ENCODE measurements around the gene RPL15. TPM values are rescaled to one million over a fixed set of nuclear protein-coding genes. Genes with fewer than 3 reads are reported as not detected.

Gene RPL15
- total and polyA plus RNA-seq, 7 donors = 1,021 to 2,855 (median 1,350) TPM

GRCh38 chr3:23948761-23949160 lies 31.8 kb downstream of the RPL15 start:
- no peaks in the 10 kb centered on the region for H3K27me3 ChIP-seq (ENCODE audit: insufficient read depth in 3 of 3, low read length in 2 of 3)
- WGBS, 3 donors = 76 to 87% (median 80%) methylated on average over 2 of the region's 2 CpGs

GRCh38 chr3:23949784-23950183 lies 32.9 kb downstream of the RPL15 start:
- Histone ChIP-seq H3K36me3 (ENCODE audit: insufficient read depth in 1 of 2, low read depth in 1 of 2) (peaks cover 0 to 4% of the 10 kb centered on the region in 2 donors), H3K9me3 (no peaks in the 10 kb centered on the region), H3K27ac (peak overlapping the region; percentile 94), H3K27me3 (ENCODE audit: insufficient read depth in 3 of 3, low read length in 2 of 3) (no peaks in the 10 kb centered on the region), H3K4me1 (peaks cover 83% of the 10 kb centered on the region), H3K4me3 (peak overlapping the region; percentile 55)
- TF ChIP-seq CTCF (IDR thresholded peaks at IDR 0.05) = no peak
- DNase-seq = peak; percentile 52 to 80
- peak in 1 of 4 donors; percentile 18 for ATAC-seq
- intact Hi-C loops (cut with DNase I) = no loop called here

More at GRCh38 chr3:23948761-23949160, 31.8 kb downstream of the RPL15 start:
- H3K36me3 ChIP-seq (ENCODE audit: insufficient read depth in 1 of 2, low read depth in 1 of 2) = no peaks in the 10 kb centered on the region
- H3K27ac ChIP-seq = peak overlapping the region; percentile 94
- ATAC-seq (no peak), DNase-seq (no peak)
- no peaks in the 10 kb centered on the region for H3K9me3 ChIP-seq
- H3K4me1 ChIP-seq = peaks cover 80% of the 10 kb centered on the region
- peak overlapping the region; percentile 81 for H3K4me3 ChIP-seq
- TF ChIP-seq CTCF (IDR thresholded peaks at IDR 0.05) = no peak
- intact Hi-C loops (cut with DNase I) = no loop called here

GRCh38 chr3:23950293-23950692 lies 33.4 kb downstream of the RPL15 start:
- ATAC-seq = no peak
- no peak for DNase-seq
- Histone ChIP-seq H3K36me3 (ENCODE audit: insufficient read depth in 1 of 2, low read depth in 1 of 2) (peaks cover 0 to 9% of the 10 kb centered on the region in 2 donors), H3K4me1 (peaks cover 88% of the 10 kb centered on the region), H3K4me3 (peak overlapping the region; percentile 55), H3K9me3 (no peaks in the 10 kb centered on the region), H3K27ac (peak overlapping the region; percentile 94), H3K27me3 (ENCODE audit: insufficient read depth in 3 of 3, low read length in 2 of 3) (no peaks in the 10 kb centered on the region)
- intact Hi-C loops (cut with DNase I) = no loop called here
- TF ChIP-seq CTCF (IDR thresholded peaks at IDR 0.05) = no peak

- 67 to 75% (median 69%) methylated on average over 4 of the region's 4 CpGs for WGBS, 3 donors
- H3K4me3 ChIP-seq = no peak overlapping the region
- DNase-seq (no peak), ATAC-seq (no peak)
- H3K36me3 ChIP-seq (ENCODE audit: insufficient read depth in 1 of 2, low read depth in 1 of 2) = peaks cover 0 to 27% of the 10 kb centered on the region in 2 donors
- intact Hi-C loops (cut with DNase I) = no loop called here
- no peaks in the 10 kb centered on the region for H3K27me3 ChIP-seq (ENCODE audit: insufficient read depth in 3 of 3, low read length in 2 of 3)
- H3K9me3 ChIP-seq = no peaks in the 10 kb centered on the region
- peak overlapping the region; percentile 94 for H3K27ac ChIP-seq
- no peak for TF ChIP-seq CTCF (IDR thresholded peaks at IDR 0.05)
- H3K4me1 ChIP-seq = peaks cover 89% of the 10 kb centered on the region
Measured at GRCh38 chr3:23952646-23953045, 35.7 kb downstream of the RPL15 start.

- peak overlapping the region; percentile 94 for H3K27ac ChIP-seq
- no peak overlapping the region for H3K4me3 ChIP-seq
- no peak for DNase-seq
- intact Hi-C loops (cut with DNase I) = no loop called here
- TF ChIP-seq CTCF (IDR thresholded peaks at IDR 0.05) = no peak
- H3K36me3 ChIP-seq (ENCODE audit: insufficient read depth in 1 of 2, low read depth in 1 of 2) = peaks cover 0 to 27% of the 10 kb centered on the region in 2 donors
- no peaks in the 10 kb centered on the region for H3K27me3 ChIP-seq (ENCODE audit: insufficient read depth in 3 of 3, low read length in 2 of 3)
- H3K4me1 ChIP-seq = peaks cover 85% of the 10 kb centered on the region
- ATAC-seq = no peak
- WGBS, 3 donors = 22 to 50% (median 39%) methylated on average over 1 of the region's 1 CpG
- no peaks in the 10 kb centered on the region for H3K9me3 ChIP-seq
Measured at GRCh38 chr3:23953523-23953922, 36.6 kb downstream of the RPL15 start.

Measured in psoas muscle (tissue), 8 donors.